GM12878 (cell line): ENCODE measurements around the gene COA5. TPM values are rescaled to one million over a fixed set of nuclear protein-coding genes. Genes with fewer than 3 reads are reported as not detected.
A peak's percentile ranks its signal among the peaks of the same experiment; 100 is the strongest.

Source experiments
- ATAC-seq: fragments of 200-7000 bp; cut with Tn5 transposase; 3 replicates; pipeline ENCODE4 v1.9.1; 2020; ENCODE audit warnings: mild to moderate bottlenecking, moderate library complexity
- BruUV-seq: library from RNA; stranded (reverse); fragments of 400-500 nt; replicated peaks from 2 replicates; lab custom pipeline; 2021; lab: Mats Ljungman, UMichigan
- CTCF ChIA-PET: fragments of 300-600 bp; sonication (Branson Sonifier 250); formaldehyde crosslinking; extraction: SDS; loops from one replicate; lab custom pipeline; 2021; ENCODE audit warnings: inconsistent platforms; lab: Yijun Ruan, JAX
- POLR2A ChIA-PET: fragments of 350-600 bp; formaldehyde crosslinking; extraction: SDS; loops from one replicate; lab custom pipeline; 2021; ENCODE audit warnings: inconsistent platforms; lab: Charles Lee
- RAD21 ChIA-PET: fragments of 300-600 bp; sonication (Branson Sonifier 250); formaldehyde crosslinking; loops from one replicate; lab custom pipeline; 2023; ENCODE audit warnings: antibody characterized with exemption; ENCODE audit not compliant: unreplicated experiment; lab: Charles Lee
- SMC1A ChIA-PET: fragments of 300-600 bp; sonication (Branson Sonifier 250); formaldehyde crosslinking; loops from one replicate; lab custom pipeline; 2023; ENCODE audit not compliant: unreplicated experiment, uncharacterized antibody; lab: Charles Lee
- DNase-seq: peaks from one replicate; pipeline ENCODE4 v3.0.0-alpha.2; 2011; ENCODE audit warnings: low read depth, low spot score
- FAIRE-seq: peaks from 3 replicates; lab custom pipeline; 2011; peaks lifted over from hg19 to GRCh38; lab: Jason Lieb, UNC
- H2AFZ ChIP-seq: 2 replicates; pipeline ENCODE4 v1.6.0; 2011; ENCODE audit warnings: low read depth, low read length, control low read depth; ENCODE audit not compliant: control insufficient read depth
- H3K27ac ChIP-seq: 2 replicates; pipeline ENCODE4 v1.5.1; 2011; ENCODE audit warnings: control low read depth; ENCODE audit not compliant: control insufficient read depth, insufficient read depth
- H3K27me3 ChIP-seq, 2 experiments: replicated peaks in 1 of 2; 2 replicates each; pipeline versions ENCODE4 v1.6.0 to v1.6.1; 2011; ENCODE audit warnings: low read length in 1 of 2; ENCODE audit not compliant: control insufficient read depth in 2 of 2, insufficient read depth in 2 of 2
- H3K36me3 ChIP-seq, 2 experiments: 2 replicates each; pipeline ENCODE4 v1.5.1; 2011; ENCODE audit warnings: low read length in 1 of 2; ENCODE audit not compliant: control insufficient read depth in 2 of 2, insufficient read depth in 2 of 2
- H3K4me1 ChIP-seq: 2 replicates; pipeline ENCODE4 v1.6.1; 2011; ENCODE audit warnings: mild to moderate bottlenecking, low read length, moderate library complexity, mixed read lengths; ENCODE audit not compliant: control insufficient read depth, insufficient read depth
- H3K4me2 ChIP-seq: 2 replicates; pipeline ENCODE4 v1.6.0; 2011; ENCODE audit warnings: control low read depth; ENCODE audit not compliant: control insufficient read depth, insufficient read depth
- H3K4me3 ChIP-seq: fragments of 200-600 bp; sonication (generic); 2 replicates; pipeline ENCODE4 v1.5.1; 2016
- H3K79me2 ChIP-seq: 2 replicates; pipeline ENCODE4 v1.6.0; 2011; ENCODE audit warnings: low read length; ENCODE audit not compliant: control insufficient read depth, insufficient read depth
- H3K9ac ChIP-seq: 2 replicates; pipeline ENCODE4 v1.8.0; 2011; ENCODE audit warnings: low read length, control low read depth, mixed read lengths; ENCODE audit not compliant: control insufficient read depth, insufficient read depth
- H3K9me3 ChIP-seq: replicated peaks from 3 replicates; pipeline ENCODE4 v1.5.1; 2011; ENCODE audit warnings: mild to moderate bottlenecking, low read length; ENCODE audit not compliant: control insufficient read depth, insufficient read depth
- H4K20me1 ChIP-seq: 2 replicates; pipeline ENCODE4 v1.6.0; 2011; ENCODE audit not compliant: control insufficient read depth, insufficient read depth
- CBFB ChIP-seq: IDR thresholded peaks from 2 replicates; pipeline ENCODE4 v1.6.1; 2016; ENCODE audit warnings: antibody characterized with exemption, low read depth
- JUNB ChIP-seq: IDR thresholded peaks from 2 replicates; pipeline ENCODE4 v1.6.1; 2016; ENCODE audit warnings: antibody characterized with exemption, mild to moderate bottlenecking
- JUND ChIP-seq: IDR thresholded peaks from 2 replicates; pipeline ENCODE4 v1.6.1; 2012; ENCODE audit warnings: low read depth, mild to moderate bottlenecking, low read length, improper control_type of control experiment, moderate library complexity
- POU2F2 ChIP-seq: IDR thresholded peaks from 3 replicates; pipeline ENCODE4 v1.6.1; 2011; ENCODE audit warnings: low read depth, mild to moderate bottlenecking, low read length, borderline replicate concordance
- SMARCA5 ChIP-seq: fragments of 450-650 bp; IDR thresholded peaks from 2 replicates; pipeline ENCODE4 v1.6.1; 2017; ENCODE audit warnings: mild to moderate bottlenecking
- TCF12 ChIP-seq: IDR thresholded peaks from 2 replicates; pipeline ENCODE4 v1.6.1; 2011; ENCODE audit warnings: low read depth, mild to moderate bottlenecking, low read length
- ZSCAN29 ChIP-seq: fragments of 450-650 bp; IDR thresholded peaks from 2 replicates; pipeline ENCODE4 v1.6.1; 2017; ENCODE audit warnings: mild to moderate bottlenecking, moderate library complexity
- WGBS: methylation state at CpG from one replicate; pipeline ENCODE4 v1.1.6; 2016; ENCODE audit warnings: low lambda C conversion rate; ENCODE audit not compliant: insufficient replicate concordance, insufficient coverage; ENCODE audit errors: missing lambda C conversion rate; 5-methylcytosine and 5-hydroxymethylcytosine counted together
- in situ Hi-C: fragments of 300-500 bp; cut with MboI; formaldehyde crosslinking; loops from 9 replicates; pipeline ENCODE4 v1.14.3; 2018; ENCODE audit warnings: mixed read lengths
- intact Hi-C: fragments of 100-400 bp; cut with micrococcal nuclease; formaldehyde crosslinking; loops from one replicate; pipeline ENCODE4 v1.14.2; 2022; ENCODE audit not compliant: unreplicated experiment
- polyA plus RNA-seq, 11 experiments: library from polyadenylated mRNA; depleted of rRNA in 4 of 11; unstranded in 6 of 11; stranded (reverse) in 5 of 11; fragments of >200 nt; fragmentation: Nextera tagmentation in 4 of 11; fragmentation: Illumina TruSeq in 1 of 11; extraction: Ambion mirVana in 4 of 11; extraction: Trizol in 1 of 11; gene quantifications; 1 replicate in 1 of 11; 2 replicates in 10 of 11; pipeline versions ENCODE4 v1.2.1 to v1.2.3, GENCODE V29; 2011 to 2016; ENCODE audit warnings: inconsistent platforms in 2 of 11, missing spikeins in 2 of 11, low read depth in 1 of 11
- total RNA-seq, 4 experiments: library from RNA; depleted of rRNA in 3 of 4; stranded (reverse); fragments of >200 nt in 3 of 4; fragmentation: Illumina TruSeq in 1 of 4; extraction: Trizol in 1 of 4; gene quantifications; 2 replicates each; pipeline versions ENCODE4 v1.2.1 to v1.2.3, GENCODE V29; 2013 to 2021
- TF ChIP-seq, protein P1 (sequence below): IDR thresholded peaks from 2 replicates; pipeline ENCODE4 v1.6.1; 2011; ENCODE audit warnings: mild to moderate bottlenecking, low read depth, low read length, moderate library complexity; ENCODE audit not compliant: insufficient replicate concordance
- TF ChIP-seq, protein P2 (sequence below): IDR thresholded peaks from 2 replicates; pipeline ENCODE4 v1.6.1; 2011; ENCODE audit warnings: borderline replicate concordance, low read depth, mild to moderate bottlenecking, moderate library complexity, low read length; ENCODE audit not compliant: insufficient read depth, poor library complexity, severe bottlenecking
- TF ChIP-seq, protein P3 (sequence below): fragments of 450-650 bp; IDR thresholded peaks from 2 replicates; pipeline ENCODE4 v1.6.1; 2017; ENCODE audit warnings: mild to moderate bottlenecking, low read depth, inconsistent platforms; ENCODE audit not compliant: poor library complexity, severe bottlenecking

The COA5 gene
- total and polyA plus RNA-seq, 10 of the 15 experiments (the other 5 are each of a cell fraction or from before 2014, with no cell fraction given), result 20.7 to 63.3 (median 37.9) TPM

DNA sequence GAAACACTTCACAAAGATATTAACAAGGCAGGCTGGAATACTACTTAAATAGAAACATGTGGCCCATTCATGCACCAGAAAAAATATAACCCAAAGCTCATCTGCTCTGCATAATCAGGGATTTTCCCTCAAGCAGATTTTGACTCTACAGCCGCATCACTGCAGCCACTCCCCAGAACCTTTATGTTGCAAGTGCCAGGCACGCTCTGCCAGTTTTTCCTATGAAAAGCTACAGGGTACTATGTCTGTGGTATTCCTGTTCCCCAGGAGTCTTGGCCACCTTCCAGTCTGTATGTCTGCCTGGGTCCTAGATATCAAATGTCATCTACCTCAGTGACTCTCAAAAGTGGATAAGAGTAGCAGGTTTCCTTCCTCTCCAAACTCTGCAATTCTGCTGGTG lies 3.8 kb downstream of the COA5 start:
- H3K9me3 ChIP-seq, result no peaks in the 10 kb centered on the region; the same call in 2 of the 3 replicates
- ChIA-PET SMC1A (interaction anchor here (0.6 to 1.2 kb wide), 2 partner anchors 191 to 233 kb away, joined by 3 to 4 read pairs; no protein-coding TSS in a partner anchor), RAD21 (no interaction called here), CTCF (no interaction called here), POLR2A (no interaction called here)
- no peak overlapping the region for H2AFZ ChIP-seq
- intact Hi-C loops, result no loop called here
- no peak overlapping the region for H3K4me3 ChIP-seq
- in situ Hi-C loops, result loop anchor here (5.0 kb wide), 1 partner anchor 192 kb away; no protein-coding TSS in a partner anchor
- no peak overlapping the region for H3K27ac ChIP-seq
- no TSS peak for BruUV-seq
- DNase-seq, result no peak
- H3K4me2 ChIP-seq, result no peak overlapping the region
- H3K9ac ChIP-seq, result no peak overlapping the region
- H3K36me3 ChIP-seq, result peaks cover 0 to 16% of the 10 kb centered on the region in 2 experiments; a peak in 2 of 4 replicates
- ATAC-seq, result no peak
- peaks cover 38% of the 10 kb centered on the region for H3K79me2 ChIP-seq
- no peaks in the 10 kb centered on the region for H4K20me1 ChIP-seq
- H3K27me3 ChIP-seq, result no peaks in the 10 kb centered on the region
- FAIRE-seq, result no peak
- H3K4me1 ChIP-seq, result 0 out of 2 replicates have a peak, but pooled peaks cover 5% of the 10 kb centered on the region
- TF ChIP-seq, protein P1, sequence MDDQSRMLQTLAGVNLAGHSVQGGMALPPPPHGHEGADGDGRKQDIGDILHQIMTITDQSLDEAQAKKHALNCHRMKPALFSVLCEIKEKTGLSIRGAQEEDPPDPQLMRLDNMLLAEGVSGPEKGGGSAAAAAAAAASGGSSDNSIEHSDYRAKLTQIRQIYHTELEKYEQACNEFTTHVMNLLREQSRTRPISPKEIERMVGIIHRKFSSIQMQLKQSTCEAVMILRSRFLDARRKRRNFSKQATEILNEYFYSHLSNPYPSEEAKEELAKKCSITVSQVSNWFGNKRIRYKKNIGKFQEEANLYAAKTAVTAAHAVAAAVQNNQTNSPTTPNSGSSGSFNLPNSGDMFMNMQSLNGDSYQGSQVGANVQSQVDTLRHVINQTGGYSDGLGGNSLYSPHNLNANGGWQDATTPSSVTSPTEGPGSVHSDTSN, result no peak
- peak; percentile 28; the same call in 1 of the 3 replicates for TF ChIP-seq POU2F2
- WGBS, result 23% methylated on average over 2 of the region's 2 CpGs

DNA sequence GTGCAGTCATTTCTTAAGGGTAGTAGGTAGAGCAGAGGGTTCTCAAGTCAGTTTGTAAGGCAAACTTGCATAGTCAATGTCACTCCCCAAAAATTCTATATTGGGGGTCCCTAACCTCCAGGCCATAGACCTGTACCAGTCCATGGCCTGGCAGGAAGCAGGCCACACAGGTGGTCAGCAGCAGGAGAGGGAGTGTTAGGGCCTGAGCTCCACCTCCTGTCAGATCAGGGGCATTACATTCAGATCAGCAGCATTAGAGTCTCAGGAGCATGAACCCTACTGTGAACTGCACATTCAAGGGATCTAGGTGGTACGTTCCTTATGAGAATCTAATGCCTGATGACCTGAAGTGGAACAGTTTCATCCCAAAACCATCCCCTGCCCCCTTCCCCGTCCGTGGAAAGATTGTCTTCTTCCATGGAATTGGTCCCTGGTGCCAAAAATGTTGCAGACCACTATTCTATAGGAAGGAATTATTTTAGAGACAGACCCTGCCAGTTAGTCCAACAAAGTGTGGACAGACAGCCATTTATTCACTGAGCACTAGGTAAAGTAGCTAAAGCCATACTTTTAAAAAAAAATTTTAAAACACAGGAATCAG lies 6.7 kb downstream of the COA5 start:
- RAD21 ChIA-PET, result interaction anchor here (0.9 to 1.1 kb wide), 2 partner anchors 189 to 191 kb away, joined by 3 to 4 read pairs; no protein-coding TSS in a partner anchor
- CTCF ChIA-PET, result interaction anchor here (1.0 to 2.1 kb wide), 5 partner anchors 14 to 192 kb away, joined by 3 to 9 read pairs (median 7); no protein-coding TSS in a partner anchor
- peak; percentile 97 for ATAC-seq
- Histone ChIP-seq H3K4me2 (no peak overlapping the region), H3K27me3 (no peaks in the 10 kb centered on the region), H3K27ac (no peak overlapping the region), H3K4me1 (no peaks in the 10 kb centered on the region), H2AFZ (no peak overlapping the region), H3K9me3 (no peaks in the 10 kb centered on the region), H4K20me1 (no peaks in the 10 kb centered on the region), H3K79me2 (peaks cover 9% of the 10 kb centered on the region), H3K4me3 (no peak overlapping the region), H3K9ac (no peak overlapping the region), H3K36me3 (peaks cover 0 to 20% of the 10 kb centered on the region in 2 experiments; a peak in 2 of 4 replicates)
- no peak for DNase-seq
- SMC1A ChIA-PET, result interaction anchor here (1.2 to 1.7 kb wide), 3 partner anchors 16 to 465 kb away, joined by 4 to 7 read pairs (median 4); no protein-coding TSS in a partner anchor
- peak; percentile 84 for FAIRE-seq
- intact Hi-C loops, result loop anchor here (1.0 kb wide), 1 partner anchor 188 kb away; no protein-coding TSS in a partner anchor
- 76% methylated on average over 3 of the region's 3 CpGs for WGBS
- in situ Hi-C loops, result loop anchor here (5.0 kb wide), 1 partner anchor 189 kb away; no protein-coding TSS in a partner anchor
- BruUV-seq, result no TSS peak
- POLR2A ChIA-PET, result no interaction called here
- TF ChIP-seq JUND (no peak), ZSCAN29 (no peak), JUNB (no peak), CBFB (no peak), SMARCA5 (0 out of 2 replicates have a peak, but pooled peaks have one; percentile 31), TCF12 (no peak)
- TF ChIP-seq, protein P2, sequence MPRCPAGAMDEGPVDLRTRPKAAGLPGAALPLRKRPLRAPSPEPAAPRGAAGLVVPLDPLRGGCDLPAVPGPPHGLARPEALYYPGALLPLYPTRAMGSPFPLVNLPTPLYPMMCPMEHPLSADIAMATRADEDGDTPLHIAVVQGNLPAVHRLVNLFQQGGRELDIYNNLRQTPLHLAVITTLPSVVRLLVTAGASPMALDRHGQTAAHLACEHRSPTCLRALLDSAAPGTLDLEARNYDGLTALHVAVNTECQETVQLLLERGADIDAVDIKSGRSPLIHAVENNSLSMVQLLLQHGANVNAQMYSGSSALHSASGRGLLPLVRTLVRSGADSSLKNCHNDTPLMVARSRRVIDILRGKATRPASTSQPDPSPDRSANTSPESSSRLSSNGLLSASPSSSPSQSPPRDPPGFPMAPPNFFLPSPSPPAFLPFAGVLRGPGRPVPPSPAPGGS, result no peak
- TF ChIP-seq, protein P3, sequence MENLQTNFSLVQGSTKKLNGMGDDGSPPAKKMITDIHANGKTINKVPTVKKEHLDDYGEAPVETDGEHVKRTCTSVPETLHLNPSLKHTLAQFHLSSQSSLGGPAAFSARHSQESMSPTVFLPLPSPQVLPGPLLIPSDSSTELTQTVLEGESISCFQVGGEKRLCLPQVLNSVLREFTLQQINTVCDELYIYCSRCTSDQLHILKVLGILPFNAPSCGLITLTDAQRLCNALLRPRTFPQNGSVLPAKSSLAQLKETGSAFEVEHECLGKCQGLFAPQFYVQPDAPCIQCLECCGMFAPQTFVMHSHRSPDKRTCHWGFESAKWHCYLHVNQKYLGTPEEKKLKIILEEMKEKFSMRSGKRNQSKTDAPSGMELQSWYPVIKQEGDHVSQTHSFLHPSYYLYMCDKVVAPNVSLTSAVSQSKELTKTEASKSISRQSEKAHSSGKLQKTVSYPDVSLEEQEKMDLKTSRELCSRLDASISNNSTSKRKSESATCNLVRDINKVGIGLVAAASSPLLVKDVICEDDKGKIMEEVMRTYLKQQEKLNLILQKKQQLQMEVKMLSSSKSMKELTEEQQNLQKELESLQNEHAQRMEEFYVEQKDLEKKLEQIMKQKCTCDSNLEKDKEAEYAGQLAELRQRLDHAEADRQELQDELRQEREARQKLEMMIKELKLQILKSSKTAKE, result no peak
